Activated T-cell treated with anti-CD3 and anti-CD28 coated beads, Interleukin-2, amount 50 U/mL, for 24 hours (primary cell): ENCODE measurements around the gene IGFN1.

Source experiments
- DNase-seq: peaks from one replicate; pipeline ENCODE4 v3.0.0-alpha.2; 2020
- H3K27ac Mint-ChIP-seq: 2 replicates; pipeline ENCODE4 v1.8.0; 2020; ENCODE audit warnings: mild to moderate bottlenecking, mixed read lengths
- H3K27me3 Mint-ChIP-seq: 2 replicates; pipeline ENCODE4 v1.8.0; 2020; ENCODE audit warnings: mixed read lengths
- H3K36me3 Mint-ChIP-seq: 2 replicates; pipeline ENCODE4 v1.8.0; 2020; ENCODE audit warnings: low read depth, mixed read lengths
- H3K4me1 Mint-ChIP-seq: 2 replicates; pipeline ENCODE4 v1.8.0; 2020; ENCODE audit warnings: low read depth, mixed read lengths
- H3K4me3 Mint-ChIP-seq: 2 replicates; pipeline ENCODE4 v1.8.0; 2020; ENCODE audit warnings: mild to moderate bottlenecking, moderate library complexity, mixed read lengths
- H3K9me3 Mint-ChIP-seq: 2 replicates; pipeline ENCODE4 v1.8.0; 2020; ENCODE audit warnings: mixed read lengths

IGFN1 gene

GRCh38 chr1:201213106-201213770, 22.6 kb downstream of the IGFN1 start:
- Mint-ChIP-seq H3K4me3 (no peak overlapping the region), H3K4me1 (no peaks in the 10 kb centered on the region), H3K9me3 (no peaks in the 10 kb centered on the region), H3K27ac (no peak overlapping the region), H3K27me3 (peaks cover 17% of the 10 kb centered on the region), H3K36me3 (no peaks in the 10 kb centered on the region)
- DNase-seq, result peak; percentile 22

DNA sequence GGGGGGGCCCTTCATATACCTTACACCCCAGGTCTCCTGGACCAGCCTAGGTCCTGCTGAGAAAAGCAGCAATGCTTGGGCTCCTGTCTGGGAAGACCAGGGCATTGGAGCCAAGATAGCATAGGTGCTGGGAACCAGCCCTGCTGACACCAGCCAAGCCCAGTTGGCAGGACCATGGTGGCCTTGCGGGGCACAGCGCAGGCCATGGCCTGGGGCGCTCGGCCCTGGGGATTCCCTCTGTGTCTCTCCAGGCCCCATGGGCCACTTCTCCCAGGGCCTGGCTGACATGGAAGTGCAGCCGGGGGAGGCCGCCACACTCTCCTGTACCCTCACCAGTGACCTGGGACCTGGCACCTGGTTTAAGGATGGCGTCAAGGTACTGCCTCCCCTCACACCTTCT, 23.3 kb downstream of the IGFN1 start:
- peak; percentile 15 for DNase-seq
- H3K4me3 Mint-ChIP-seq, result no peak overlapping the region
- no peaks in the 10 kb centered on the region for H3K4me1 Mint-ChIP-seq

GRCh38 chr1:201214461-201214860, 23.8 kb downstream of the IGFN1 start:
- no peaks in the 10 kb centered on the region for H3K36me3 Mint-ChIP-seq
- DNase-seq, result peak; percentile 20
- H3K4me1 Mint-ChIP-seq, result no peaks in the 10 kb centered on the region
- H3K9me3 Mint-ChIP-seq, result no peaks in the 10 kb centered on the region
- no peak overlapping the region for H3K27ac Mint-ChIP-seq
- peaks cover 16% of the 10 kb centered on the region for H3K27me3 Mint-ChIP-seq
- H3K4me3 Mint-ChIP-seq, result no peak overlapping the region

More for the DNA sequence above, 23.3 kb downstream of the IGFN1 start:
- no peaks in the 10 kb centered on the region for H3K9me3 Mint-ChIP-seq
- H3K27ac Mint-ChIP-seq, result no peak overlapping the region
- H3K27me3 Mint-ChIP-seq, result peaks cover 17% of the 10 kb centered on the region
- no peaks in the 10 kb centered on the region for H3K36me3 Mint-ChIP-seq

- Mint-ChIP-seq H3K9me3 (no peaks in the 10 kb centered on the region), H3K36me3 (no peaks in the 10 kb centered on the region), H3K27me3 (peaks cover 14% of the 10 kb centered on the region), H3K4me1 (no peaks in the 10 kb centered on the region), H3K27ac (peak overlapping the region; percentile 17), H3K4me3 (no peak overlapping the region)
- DNase-seq, result no peak
Measured at GRCh38 chr1:201214886-201215285, 24.3 kb downstream of the IGFN1 start.

DNA sequence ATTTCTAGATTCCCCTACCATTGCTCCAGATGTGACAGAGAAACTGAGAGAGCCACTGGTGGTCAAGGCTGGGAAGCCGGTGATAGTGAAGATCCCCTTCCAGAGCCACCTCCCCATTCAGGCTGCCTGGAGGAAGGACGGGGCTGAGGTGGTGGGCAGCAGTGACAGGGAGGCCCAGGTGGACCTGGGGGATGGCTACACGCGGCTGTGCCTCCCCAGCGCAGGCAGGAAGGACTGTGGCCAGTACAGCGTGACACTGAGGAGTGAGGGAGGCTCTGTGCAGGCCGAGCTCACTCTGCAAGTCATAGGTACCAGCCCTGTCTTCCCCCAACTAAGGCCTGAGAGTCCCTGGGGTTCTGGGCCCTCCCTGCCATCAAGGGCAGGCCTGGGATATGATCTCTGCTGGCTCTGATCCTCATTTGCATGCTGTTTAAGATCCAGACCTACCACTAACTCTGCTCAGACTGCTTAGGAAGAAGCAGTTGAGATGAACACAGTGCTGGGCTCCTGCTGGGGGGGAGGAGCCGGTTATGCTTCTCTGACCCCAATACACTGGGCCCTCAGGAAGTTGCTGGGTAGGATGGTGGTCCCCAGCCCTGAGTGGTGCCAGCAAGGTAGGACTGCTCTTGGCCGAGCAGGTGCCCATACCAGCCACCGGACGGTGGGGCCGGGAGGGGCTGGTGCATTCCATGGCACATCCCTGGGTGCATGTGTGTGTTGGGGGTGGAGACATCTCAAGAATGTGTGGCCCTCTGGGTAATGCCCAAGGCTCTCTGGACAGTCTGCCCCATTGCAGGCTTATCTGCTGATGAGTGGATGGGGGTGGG, 25.1 kb downstream of the IGFN1 start:
- Mint-ChIP-seq H3K9me3 (no peaks in the 10 kb centered on the region), H3K36me3 (no peaks in the 10 kb centered on the region), H3K27me3 (peaks cover 13% of the 10 kb centered on the region), H3K27ac (no peak overlapping the region), H3K4me3 (no peak overlapping the region), H3K4me1 (no peaks in the 10 kb centered on the region)
- DNase-seq, result peak; percentile 16

- Mint-ChIP-seq H3K27me3 (peaks cover 5% of the 10 kb centered on the region), H3K4me1 (no peaks in the 10 kb centered on the region), H3K4me3 (no peak overlapping the region), H3K9me3 (no peaks in the 10 kb centered on the region), H3K27ac (no peak overlapping the region), H3K36me3 (no peaks in the 10 kb centered on the region)
- peak; percentile 14 for DNase-seq
Measured at GRCh38 chr1:201216395-201217085, 25.9 kb downstream of the IGFN1 start.

DNA sequence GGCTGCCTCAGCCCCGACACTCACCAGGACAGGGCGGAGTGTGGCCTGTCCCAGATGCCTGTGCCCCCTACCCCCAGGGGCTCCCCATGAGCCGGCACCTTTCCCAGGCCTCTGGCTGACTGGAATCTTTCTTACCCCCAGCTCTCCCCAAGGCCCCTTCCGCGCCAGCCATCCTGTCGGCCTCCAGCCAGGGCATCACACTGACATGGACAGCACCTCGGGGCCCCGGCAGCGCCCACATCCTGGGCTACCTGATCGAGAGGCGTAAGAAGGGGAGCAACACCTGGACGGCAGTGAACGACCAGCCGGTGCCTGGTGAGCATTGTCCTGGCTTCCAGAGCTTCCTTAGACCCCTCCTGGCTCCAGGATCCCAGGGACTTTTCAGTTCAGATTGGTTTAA, 26.5 kb downstream of the IGFN1 start:
- no peak overlapping the region for H3K27ac Mint-ChIP-seq
- H3K4me3 Mint-ChIP-seq, result no peak overlapping the region
- H3K4me1 Mint-ChIP-seq, result no peaks in the 10 kb centered on the region
- no peaks in the 10 kb centered on the region for H3K36me3 Mint-ChIP-seq
- no peaks in the 10 kb centered on the region for H3K9me3 Mint-ChIP-seq
- no peak for DNase-seq
- no peaks in the 10 kb centered on the region for H3K27me3 Mint-ChIP-seq

GRCh38 chr1:201217851-201218250, 27.2 kb downstream of the IGFN1 start:
- Mint-ChIP-seq H3K4me3 (no peak overlapping the region), H3K27me3 (no peaks in the 10 kb centered on the region), H3K36me3 (no peaks in the 10 kb centered on the region), H3K27ac (no peak overlapping the region), H3K4me1 (no peaks in the 10 kb centered on the region), H3K9me3 (no peaks in the 10 kb centered on the region)
- DNase-seq, result no peak

DNA sequence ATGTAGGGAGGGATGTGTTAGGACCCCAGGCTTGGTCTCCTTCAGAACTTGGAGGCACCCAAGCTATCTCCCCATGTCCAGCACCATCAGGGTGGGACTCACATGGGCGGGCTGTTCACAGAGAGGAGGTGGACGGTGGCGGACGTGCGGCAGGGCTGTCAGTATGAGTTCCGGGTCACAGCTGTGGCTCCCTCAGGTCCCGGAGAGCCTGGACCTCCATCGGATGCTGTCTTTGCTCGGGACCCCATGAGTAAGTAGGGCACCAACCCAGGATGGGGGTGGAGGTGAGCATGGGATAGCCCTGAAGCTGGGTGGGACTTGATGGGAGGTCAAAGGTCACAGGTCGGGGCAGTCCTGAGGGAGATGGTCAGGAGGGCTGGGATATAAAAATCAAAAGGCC, 27.8 kb downstream of the IGFN1 start:
- Mint-ChIP-seq H3K27me3 (no peaks in the 10 kb centered on the region), H3K4me1 (no peaks in the 10 kb centered on the region), H3K27ac (no peak overlapping the region), H3K36me3 (no peaks in the 10 kb centered on the region), H3K4me3 (no peak overlapping the region), H3K9me3 (no peaks in the 10 kb centered on the region)
- no peak for DNase-seq

DNA sequence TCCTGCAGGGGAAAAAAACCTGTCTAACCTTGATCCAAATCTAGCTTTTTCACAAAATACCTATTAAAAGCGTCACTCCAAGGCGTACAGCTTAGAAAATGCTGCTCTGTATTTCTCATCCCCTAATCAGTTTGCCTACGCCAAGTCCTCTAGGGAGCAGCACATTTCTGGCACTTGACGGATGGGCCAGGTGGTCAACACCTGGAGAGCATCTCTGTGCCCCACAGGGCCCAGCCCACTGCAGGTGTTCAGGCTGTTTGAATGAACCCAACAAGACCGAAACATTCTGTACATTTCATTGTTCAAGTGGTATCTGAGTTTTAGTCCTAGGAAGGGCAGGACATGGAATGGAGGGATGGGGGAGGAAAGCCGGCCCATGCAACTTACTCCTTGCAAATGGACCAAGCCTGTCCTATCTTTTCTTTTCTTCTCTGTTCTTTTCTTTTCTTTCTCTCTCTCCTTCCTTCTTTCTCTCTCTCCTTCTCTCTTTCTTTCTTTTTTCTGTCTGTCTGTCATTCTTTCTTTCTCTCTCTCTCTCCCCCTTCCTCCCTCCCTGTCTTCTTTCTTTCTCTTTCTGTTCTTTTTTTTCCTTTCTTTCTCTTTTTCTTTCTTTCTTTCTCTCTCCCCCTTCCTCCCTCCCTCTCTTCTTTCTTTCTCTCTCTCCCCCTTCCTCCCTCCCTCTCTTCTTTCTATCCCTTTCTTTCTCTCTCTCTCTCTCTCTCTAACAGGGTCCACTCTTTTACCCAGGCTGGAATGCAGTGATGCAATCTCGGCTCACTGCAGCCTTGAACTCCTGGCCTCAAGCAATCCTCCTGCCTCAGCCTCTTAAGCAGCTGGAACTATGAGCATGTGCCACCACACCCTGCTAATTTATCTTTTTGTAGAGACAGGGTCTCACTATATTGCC, 29.1 kb downstream of the IGFN1 start:
- DNase-seq, result no peak
- Mint-ChIP-seq H3K36me3 (no peaks in the 10 kb centered on the region), H3K9me3 (no peaks in the 10 kb centered on the region), H3K4me1 (no peaks in the 10 kb centered on the region), H3K27me3 (no peaks in the 10 kb centered on the region), H3K4me3 (no peak overlapping the region), H3K27ac (no peak overlapping the region)

DNA sequence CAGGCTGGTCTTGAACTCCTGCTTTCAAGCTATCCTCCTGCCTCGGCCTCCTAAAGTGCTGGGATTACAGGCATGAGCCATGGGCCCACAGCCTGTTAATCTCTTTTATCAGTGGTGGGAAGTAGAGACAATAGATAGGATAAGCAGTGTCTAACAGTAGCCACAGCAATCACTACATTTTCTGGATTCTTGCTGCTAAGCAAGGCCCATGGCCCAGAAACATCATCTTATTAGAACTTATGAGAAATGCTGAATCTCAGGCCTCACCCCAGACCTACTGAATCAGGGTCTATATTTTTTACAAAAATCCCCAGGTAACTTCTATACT, 29.7 kb downstream of the IGFN1 start:
- H3K27me3 Mint-ChIP-seq, result no peaks in the 10 kb centered on the region
- no peaks in the 10 kb centered on the region for H3K9me3 Mint-ChIP-seq
- no peak for DNase-seq
- no peaks in the 10 kb centered on the region for H3K36me3 Mint-ChIP-seq
- H3K27ac Mint-ChIP-seq, result no peak overlapping the region
- no peak overlapping the region for H3K4me3 Mint-ChIP-seq
- H3K4me1 Mint-ChIP-seq, result no peaks in the 10 kb centered on the region

DNA sequence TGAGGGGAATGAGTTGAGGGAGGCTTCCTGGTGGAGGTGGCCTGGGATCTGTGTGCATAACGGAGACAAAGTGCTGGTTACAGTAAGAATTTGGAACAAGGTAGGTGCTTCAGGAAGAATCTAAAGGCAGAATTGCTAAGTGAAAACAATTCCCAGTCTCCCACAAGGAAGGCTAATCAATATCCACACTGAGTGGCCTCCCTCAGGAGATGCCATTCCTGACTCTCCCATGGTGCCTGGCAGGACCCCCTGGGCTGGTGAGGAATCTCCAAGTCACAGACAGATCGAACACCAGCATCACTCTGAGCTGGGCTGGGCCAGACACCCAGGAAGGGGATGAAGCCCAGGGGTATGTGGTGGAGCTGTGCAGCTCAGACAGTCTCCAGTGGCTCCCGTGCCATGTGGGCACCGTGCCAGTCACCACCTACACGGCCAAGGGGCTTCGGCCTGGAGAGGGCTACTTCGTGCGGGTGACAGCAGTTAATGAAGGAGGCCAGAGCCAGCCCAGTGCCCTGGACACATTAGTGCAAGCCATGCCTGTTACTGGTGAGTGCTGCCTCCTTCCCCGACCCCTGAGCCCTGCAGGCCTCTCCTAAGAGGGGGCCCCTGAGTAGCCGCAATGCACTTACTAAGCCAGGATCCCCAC, 30.7 kb downstream of the IGFN1 start:
- no peak for DNase-seq
- Mint-ChIP-seq H3K4me1 (no peaks in the 10 kb centered on the region), H3K9me3 (no peaks in the 10 kb centered on the region), H3K27ac (no peak overlapping the region), H3K4me3 (no peak overlapping the region), H3K36me3 (no peaks in the 10 kb centered on the region), H3K27me3 (no peaks in the 10 kb centered on the region)

DNA sequence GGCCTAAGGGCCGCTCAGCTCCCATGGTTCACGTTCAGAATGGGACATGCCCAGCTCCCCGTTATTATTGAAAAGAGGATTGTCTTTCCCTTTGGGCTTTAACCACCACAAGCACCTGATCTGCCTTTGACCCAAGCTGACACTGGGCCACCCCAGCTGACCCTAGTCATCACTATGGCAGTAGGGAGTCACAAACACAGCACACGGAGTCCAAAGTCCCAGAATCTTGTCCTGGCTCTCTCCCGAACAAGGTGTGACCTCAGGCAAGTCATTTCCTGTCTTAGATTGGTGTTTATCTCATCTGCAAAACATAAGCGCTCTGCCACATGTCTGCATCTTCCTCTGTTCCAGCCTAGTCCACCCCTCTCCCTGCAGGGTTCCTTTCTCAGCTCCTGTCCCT, 31.5 kb downstream of the IGFN1 start:
- no peaks in the 10 kb centered on the region for H3K27me3 Mint-ChIP-seq
- no peaks in the 10 kb centered on the region for H3K4me1 Mint-ChIP-seq
- no peaks in the 10 kb centered on the region for H3K9me3 Mint-ChIP-seq
- H3K27ac Mint-ChIP-seq, result no peak overlapping the region
- H3K4me3 Mint-ChIP-seq, result no peak overlapping the region
- no peaks in the 10 kb centered on the region for H3K36me3 Mint-ChIP-seq
- no peak for DNase-seq
